Uterus (tissue), 4 donors: ENCODE data around the gene PCBP1. TPM values are rescaled to one million over a fixed set of nuclear protein-coding genes. Genes with fewer than 3 reads are reported as not detected.

Experiments
- DNase-seq, 2 donors: peaks; one replicate each; pipeline ENCODE4 v3.0.0-alpha.2; 2019 to 2020
- H3K27ac ChIP-seq, 2 donors: fragments of 200-600 bp; sonication (generic); 1 replicate in 1 of 2; 2 replicates in 1 of 2; pipeline ENCODE4 v1.5.1; 2016 to 2018
- H3K27me3 ChIP-seq, 2 donors: fragments of 200-600 bp; sonication (generic); one replicate each; pipeline ENCODE4 v1.5.1; 2018 to 2019; ENCODE audit warnings: control low read depth in 1 of 2
- H3K36me3 ChIP-seq, 2 donors: fragments of 200-600 bp; sonication (generic); one replicate each; pipeline ENCODE4 v1.5.1; 2019; ENCODE audit warnings: control low read depth in 1 of 2
- H3K4me1 ChIP-seq, 2 donors: fragments of 200-600 bp; sonication (generic); one replicate each; pipeline ENCODE4 v1.5.1; 2018 to 2019; ENCODE audit warnings: control low read depth in 1 of 2
- H3K4me3 ChIP-seq, 2 donors: fragments of 200-600 bp; sonication (generic); 1 replicate in 1 of 2; 2 replicates in 1 of 2; pipeline ENCODE4 v1.5.1; 2018 to 2019; ENCODE audit warnings: mild to moderate bottlenecking in 1 of 2
- H3K9me3 ChIP-seq, 2 donors: fragments of 200-600 bp; sonication (generic); one replicate each; pipeline ENCODE4 v1.5.1; 2019; ENCODE audit warnings: control low read depth in 1 of 2
- POLR2A ChIP-seq, 2 donors: fragments of 450-650 bp; IDR thresholded peaks; one replicate each; pipeline ENCODE4 v1.6.1; 2016; ENCODE audit warnings: antibody characterized with exemption in 2 of 2, mild to moderate bottlenecking in 1 of 2, moderate library complexity in 1 of 2
- intact Hi-C: fragments of 100-400 bp; cut with DNase I; formaldehyde crosslinking; loops from one replicate; pipeline ENCODE4 v1.15.1; 2023; ENCODE audit warnings: low total_unique reads
- total RNA-seq, 4 donors: library from RNA; depleted of rRNA in 3 of 4; stranded (reverse); fragments of >200 nt in 3 of 4; gene quantifications; one replicate each; pipeline versions ENCODE4 v1.1.0 to v1.2.4, GENCODE V29; 2014 to 2023
- TF ChIP-seq, protein P1 (sequence below), 4 experiments: fragments of 200-600 bp in 2 of 4; fragments of 450-650 bp in 2 of 4; sonication (generic) in 2 of 4; IDR thresholded peaks; one replicate each; pipeline ENCODE4 v1.5.1; 2016 to 2019; ENCODE audit warnings: antibody characterized with exemption in 4 of 4, mild to moderate bottlenecking in 2 of 4, moderate library complexity in 1 of 4
- donor health status: DM: yes; HTN: yes; CAD: no.

PCBP1 gene
- total RNA-seq, 4 donors from 2014 or later, result 55.5 to 294 (median 101) TPM

GRCh38 chr2:70121627-70122372, 34.5 kb downstream of the PCBP1 start:
- intact Hi-C loops, result no loop called here

DNA sequence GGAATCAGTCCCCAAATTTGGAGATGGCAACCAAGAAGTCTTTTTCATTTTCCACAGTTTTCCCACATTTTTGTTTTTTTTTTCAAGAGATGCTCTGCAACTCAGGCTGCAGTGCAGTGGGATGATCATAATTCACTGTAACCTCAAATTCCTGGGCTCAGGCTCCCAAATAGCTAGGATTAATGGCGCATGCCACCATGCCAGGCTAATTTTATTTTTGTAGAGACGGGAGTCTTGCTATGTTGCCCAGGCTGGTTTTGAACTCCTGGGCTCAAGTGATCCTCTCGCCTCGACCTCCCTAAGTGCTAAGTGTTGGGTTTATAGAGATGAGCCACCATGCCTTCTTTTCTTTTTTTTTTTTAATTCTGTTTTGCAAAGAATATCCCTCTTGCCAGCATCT, 35.2 kb downstream of the PCBP1 start:
- no peak for DNase-seq
- TF ChIP-seq POLR2A (IDR thresholded peaks at IDR 0.05), result no peak
- TF ChIP-seq, protein P1, sequence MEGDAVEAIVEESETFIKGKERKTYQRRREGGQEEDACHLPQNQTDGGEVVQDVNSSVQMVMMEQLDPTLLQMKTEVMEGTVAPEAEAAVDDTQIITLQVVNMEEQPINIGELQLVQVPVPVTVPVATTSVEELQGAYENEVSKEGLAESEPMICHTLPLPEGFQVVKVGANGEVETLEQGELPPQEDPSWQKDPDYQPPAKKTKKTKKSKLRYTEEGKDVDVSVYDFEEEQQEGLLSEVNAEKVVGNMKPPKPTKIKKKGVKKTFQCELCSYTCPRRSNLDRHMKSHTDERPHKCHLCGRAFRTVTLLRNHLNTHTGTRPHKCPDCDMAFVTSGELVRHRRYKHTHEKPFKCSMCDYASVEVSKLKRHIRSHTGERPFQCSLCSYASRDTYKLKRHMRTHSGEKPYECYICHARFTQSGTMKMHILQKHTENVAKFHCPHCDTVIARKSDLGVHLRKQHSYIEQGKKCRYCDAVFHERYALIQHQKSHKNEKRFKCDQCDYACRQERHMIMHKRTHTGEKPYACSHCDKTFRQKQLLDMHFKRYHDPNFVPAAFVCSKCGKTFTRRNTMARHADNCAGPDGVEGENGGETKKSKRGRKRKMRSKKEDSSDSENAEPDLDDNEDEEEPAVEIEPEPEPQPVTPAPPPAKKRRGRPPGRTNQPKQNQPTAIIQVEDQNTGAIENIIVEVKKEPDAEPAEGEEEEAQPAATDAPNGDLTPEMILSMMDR (IDR thresholded peaks at IDR 0.05), result no peak
- Histone ChIP-seq H3K9me3 (no peaks in the 10 kb centered on the region), H3K4me3 (no peak overlapping the region), H3K27me3 (no peaks in the 10 kb centered on the region), H3K4me1 (peaks cover 0 to 6% of the 10 kb centered on the region in 2 donors), H3K27ac (peak overlapping the region; percentile 99 to 100), H3K36me3 (no peaks in the 10 kb centered on the region)
- intact Hi-C loops, result no loop called here

More at GRCh38 chr2:70121627-70122372, 34.5 kb downstream of the PCBP1 start:
- no peak for TF ChIP-seq POLR2A (IDR thresholded peaks at IDR 0.05)
- TF ChIP-seq, protein P1 (IDR thresholded peaks at IDR 0.05), result no peak
- Histone ChIP-seq H3K27me3 (no peaks in the 10 kb centered on the region), H3K36me3 (no peaks in the 10 kb centered on the region), H3K9me3 (no peaks in the 10 kb centered on the region), H3K4me1 (peaks cover 0 to 6% of the 10 kb centered on the region in 2 donors), H3K4me3 (no peak overlapping the region), H3K27ac (peak overlapping the region; percentile 59 to 68)
- no peak for DNase-seq

DNA sequence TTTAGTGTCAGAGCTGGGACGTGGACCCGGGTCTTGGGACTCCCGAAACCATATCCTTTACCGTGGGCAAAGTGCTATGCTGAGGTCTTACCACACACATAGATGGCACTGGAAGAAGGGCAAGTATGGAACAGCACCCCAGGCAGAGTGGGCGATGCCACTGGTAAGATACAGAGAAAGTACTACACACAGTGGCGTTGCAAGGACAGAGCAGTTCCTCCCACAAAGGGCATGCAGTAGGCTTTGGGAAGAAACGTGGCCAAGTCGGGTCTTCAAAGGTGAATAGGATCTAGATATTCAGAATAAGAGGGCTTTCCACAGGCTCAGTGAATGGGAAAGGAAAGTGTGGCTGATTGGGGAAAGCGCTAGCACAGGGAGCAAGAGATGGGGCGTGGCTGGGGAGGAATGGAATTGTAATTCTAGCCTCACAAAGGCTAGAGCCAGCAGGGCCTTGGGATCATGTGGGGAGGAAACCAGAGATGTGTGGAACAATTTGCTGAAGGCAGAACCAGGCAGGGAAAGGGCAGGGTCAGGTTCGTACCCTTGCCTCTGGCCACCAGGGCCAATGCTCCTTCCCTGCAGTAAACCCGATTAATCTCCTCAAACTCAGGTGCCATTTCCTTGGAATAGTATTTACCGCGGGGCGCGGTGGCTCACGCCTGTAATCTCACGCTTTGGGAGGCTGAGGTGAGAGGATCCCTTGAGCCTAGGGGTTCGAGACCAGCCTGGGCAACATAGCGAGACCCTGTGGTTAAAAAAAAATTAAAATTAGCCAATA, 36.0 kb downstream of the PCBP1 start:
- peak; percentile 70 to 79 for DNase-seq
- peaks cover 0 to 6% of the 10 kb centered on the region in 2 donors for H3K4me1 ChIP-seq
- no peaks in the 10 kb centered on the region for H3K9me3 ChIP-seq
- TF ChIP-seq, protein P1 (IDR thresholded peaks at IDR 0.05), result no peak
- no peak for TF ChIP-seq POLR2A (IDR thresholded peaks at IDR 0.05)
- intact Hi-C loops, result no loop called here
- no peaks in the 10 kb centered on the region for H3K36me3 ChIP-seq
- no peaks in the 10 kb centered on the region for H3K27me3 ChIP-seq
- peak overlapping the region; percentile 99 to 100 for H3K27ac ChIP-seq
- H3K4me3 ChIP-seq, result peak overlapping the region; percentile 60 to 69

DNA sequence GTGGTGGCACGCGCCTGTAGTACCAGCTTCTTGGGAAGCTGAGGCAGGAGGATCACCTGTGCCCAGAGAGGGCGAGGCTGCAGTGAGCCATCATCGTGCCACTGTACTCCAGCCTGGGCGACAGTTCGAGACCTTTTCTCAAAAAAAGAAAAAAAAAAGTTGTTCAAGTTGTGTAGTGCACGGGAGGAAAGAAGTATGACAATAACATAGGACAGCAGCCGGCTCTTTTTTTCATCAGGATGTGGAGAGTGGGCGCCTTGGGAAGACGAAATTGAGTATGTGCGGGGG, 36.5 kb downstream of the PCBP1 start:
- TF ChIP-seq, protein P1 (IDR thresholded peaks at IDR 0.05), result no peak
- no peak for TF ChIP-seq POLR2A (IDR thresholded peaks at IDR 0.05)
- H3K36me3 ChIP-seq, result no peaks in the 10 kb centered on the region
- DNase-seq, result no peak
- peak overlapping the region; percentile 99 to 100 for H3K27ac ChIP-seq
- intact Hi-C loops, result no loop called here
- H3K27me3 ChIP-seq, result no peaks in the 10 kb centered on the region
- peaks cover 0 to 6% of the 10 kb centered on the region in 2 donors for H3K4me1 ChIP-seq
- H3K9me3 ChIP-seq, result no peaks in the 10 kb centered on the region
- peak overlapping the region; percentile 60 to 69 for H3K4me3 ChIP-seq

DNA sequence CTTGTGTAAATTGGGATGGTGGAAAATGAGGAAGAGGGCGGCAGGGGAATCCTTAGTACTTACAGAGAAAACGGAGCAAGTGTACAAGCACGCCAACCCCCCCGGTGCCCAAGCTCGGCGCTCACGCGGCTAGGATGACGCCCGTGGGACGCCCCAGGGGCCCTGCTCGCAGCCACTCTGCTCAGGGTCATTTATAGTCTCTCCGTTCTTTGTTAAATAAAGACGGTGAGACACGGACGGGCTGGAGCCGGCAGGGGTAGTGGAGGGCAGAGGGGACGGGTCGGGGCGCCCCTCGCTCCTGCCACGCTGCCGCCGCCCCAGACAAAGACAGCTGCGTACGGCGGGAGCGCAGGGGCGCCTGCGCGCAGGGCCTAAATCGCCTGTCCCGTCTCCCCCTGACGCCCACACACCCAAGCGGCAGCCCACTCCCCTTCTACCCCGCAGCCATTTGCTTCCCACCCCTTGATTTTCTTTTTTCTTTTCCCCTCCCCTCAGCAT, 37.8 kb downstream of the PCBP1 start:
- no peaks in the 10 kb centered on the region for H3K27me3 ChIP-seq

More for the DNA sequence above, 37.8 kb downstream of the PCBP1 start:
- peak; percentile 67 to 71 for DNase-seq
- Histone ChIP-seq H3K4me3 (peak overlapping the region; percentile 60 to 69), H3K27ac (peak overlapping the region; percentile 99 to 100), H3K36me3 (no peaks in the 10 kb centered on the region), H3K4me1 (peaks cover 0 to 6% of the 10 kb centered on the region in 2 donors), H3K9me3 (no peaks in the 10 kb centered on the region)
- intact Hi-C loops, result no loop called here
- no peak for TF ChIP-seq POLR2A (IDR thresholded peaks at IDR 0.05)
- TF ChIP-seq, protein P1 (IDR thresholded peaks at IDR 0.05), result no peak
